ENCODE data around the gene TTBK2. TPM values are rescaled to one million over a fixed set of nuclear protein-coding genes. Genes with fewer than 3 reads are reported as not detected.
A peak's percentile ranks its signal among the peaks of the same experiment; 100 is the strongest.

TTBK2 gene
- total RNA-seq, 1 experiment from 2014 or later = 18.6 TPM

DNA sequence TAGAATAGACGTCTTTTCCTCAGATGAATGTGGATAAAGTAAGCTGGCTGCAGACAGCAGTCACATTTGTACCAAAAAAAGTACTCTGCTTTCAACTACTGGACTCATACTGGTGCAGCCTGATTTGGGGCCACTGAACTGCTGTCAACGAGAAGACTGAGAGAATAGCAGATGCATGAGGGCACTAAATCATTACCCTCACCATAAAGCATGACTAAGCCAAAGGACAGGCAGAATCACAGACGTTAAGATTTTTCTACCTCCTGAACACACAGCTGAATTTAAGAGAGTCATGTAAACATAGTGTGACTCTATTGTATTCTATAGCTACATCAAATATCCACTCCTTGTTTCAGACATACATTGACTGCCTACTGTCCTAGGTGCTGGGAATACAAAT is 115.8 kb downstream of the TTBK2 start:
- Mint-ChIP-seq H3K27me3 (ENCODE audit: low read depth) (no peaks in the 10 kb centered on the region), H3K4me1 (no peaks in the 10 kb centered on the region), H3K4me3 (no peak overlapping the region), H3K9me3 (no peaks in the 10 kb centered on the region), H3K27ac (0 out of 2 replicates have a peak overlapping the region, but pooled peaks have one; percentile 68), H3K36me3 (peaks cover 3% of the 10 kb centered on the region; the same call in 1 of the 2 replicates)
- POLR2A ChIA-PET = no interaction called here
- DNase-seq (ENCODE audit: low spot score) (no peak), ATAC-seq (no peak)
- TF ChIP-seq ZNF317 (CRISPR knock-in tag; IDR thresholded peaks at IDR 0.05; ENCODE audit: borderline replicate concordance, low read depth) (no peak), RORB (CRISPR knock-in tag; IDR thresholded peaks at IDR 0.05) (no peak), ZNF263 (CRISPR knock-in tag; IDR thresholded peaks at IDR 0.05; ENCODE audit: low read depth) (no peak), MXD4 (CRISPR knock-in tag; IDR thresholded peaks at IDR 0.05; ENCODE audit: borderline replicate concordance) (no peak), SOX15 (CRISPR knock-in tag; IDR thresholded peaks at IDR 0.05) (no peak), NR3C1 (CRISPR knock-in tag; conservative IDR thresholded peaks at IDR 0.05; ENCODE audit: low read depth) (no peak), ZNF423 (CRISPR knock-in tag; IDR thresholded peaks at IDR 0.05) (no peak), SMAD3 (CRISPR knock-in tag; IDR thresholded peaks at IDR 0.05; ENCODE audit: borderline replicate concordance) (no peak), GRHL2 (CRISPR knock-in tag; IDR thresholded peaks at IDR 0.05; ENCODE audit: insufficient replicate concordance, severe bottlenecking) (no peak)
- TF ChIP-seq, protein P1, sequence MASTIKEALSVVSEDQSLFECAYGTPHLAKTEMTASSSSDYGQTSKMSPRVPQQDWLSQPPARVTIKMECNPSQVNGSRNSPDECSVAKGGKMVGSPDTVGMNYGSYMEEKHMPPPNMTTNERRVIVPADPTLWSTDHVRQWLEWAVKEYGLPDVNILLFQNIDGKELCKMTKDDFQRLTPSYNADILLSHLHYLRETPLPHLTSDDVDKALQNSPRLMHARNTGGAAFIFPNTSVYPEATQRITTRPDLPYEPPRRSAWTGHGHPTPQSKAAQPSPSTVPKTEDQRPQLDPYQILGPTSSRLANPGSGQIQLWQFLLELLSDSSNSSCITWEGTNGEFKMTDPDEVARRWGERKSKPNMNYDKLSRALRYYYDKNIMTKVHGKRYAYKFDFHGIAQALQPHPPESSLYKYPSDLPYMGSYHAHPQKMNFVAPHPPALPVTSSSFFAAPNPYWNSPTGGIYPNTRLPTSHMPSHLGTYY (CRISPR knock-in tag; IDR thresholded peaks at IDR 0.05) = no peak
- TF ChIP-seq, protein P2, sequence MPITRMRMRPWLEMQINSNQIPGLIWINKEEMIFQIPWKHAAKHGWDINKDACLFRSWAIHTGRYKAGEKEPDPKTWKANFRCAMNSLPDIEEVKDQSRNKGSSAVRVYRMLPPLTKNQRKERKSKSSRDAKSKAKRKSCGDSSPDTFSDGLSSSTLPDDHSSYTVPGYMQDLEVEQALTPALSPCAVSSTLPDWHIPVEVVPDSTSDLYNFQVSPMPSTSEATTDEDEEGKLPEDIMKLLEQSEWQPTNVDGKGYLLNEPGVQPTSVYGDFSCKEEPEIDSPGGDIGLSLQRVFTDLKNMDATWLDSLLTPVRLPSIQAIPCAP (CRISPR knock-in tag; IDR thresholded peaks at IDR 0.05) = no peak
- TF ChIP-seq, protein P3, sequence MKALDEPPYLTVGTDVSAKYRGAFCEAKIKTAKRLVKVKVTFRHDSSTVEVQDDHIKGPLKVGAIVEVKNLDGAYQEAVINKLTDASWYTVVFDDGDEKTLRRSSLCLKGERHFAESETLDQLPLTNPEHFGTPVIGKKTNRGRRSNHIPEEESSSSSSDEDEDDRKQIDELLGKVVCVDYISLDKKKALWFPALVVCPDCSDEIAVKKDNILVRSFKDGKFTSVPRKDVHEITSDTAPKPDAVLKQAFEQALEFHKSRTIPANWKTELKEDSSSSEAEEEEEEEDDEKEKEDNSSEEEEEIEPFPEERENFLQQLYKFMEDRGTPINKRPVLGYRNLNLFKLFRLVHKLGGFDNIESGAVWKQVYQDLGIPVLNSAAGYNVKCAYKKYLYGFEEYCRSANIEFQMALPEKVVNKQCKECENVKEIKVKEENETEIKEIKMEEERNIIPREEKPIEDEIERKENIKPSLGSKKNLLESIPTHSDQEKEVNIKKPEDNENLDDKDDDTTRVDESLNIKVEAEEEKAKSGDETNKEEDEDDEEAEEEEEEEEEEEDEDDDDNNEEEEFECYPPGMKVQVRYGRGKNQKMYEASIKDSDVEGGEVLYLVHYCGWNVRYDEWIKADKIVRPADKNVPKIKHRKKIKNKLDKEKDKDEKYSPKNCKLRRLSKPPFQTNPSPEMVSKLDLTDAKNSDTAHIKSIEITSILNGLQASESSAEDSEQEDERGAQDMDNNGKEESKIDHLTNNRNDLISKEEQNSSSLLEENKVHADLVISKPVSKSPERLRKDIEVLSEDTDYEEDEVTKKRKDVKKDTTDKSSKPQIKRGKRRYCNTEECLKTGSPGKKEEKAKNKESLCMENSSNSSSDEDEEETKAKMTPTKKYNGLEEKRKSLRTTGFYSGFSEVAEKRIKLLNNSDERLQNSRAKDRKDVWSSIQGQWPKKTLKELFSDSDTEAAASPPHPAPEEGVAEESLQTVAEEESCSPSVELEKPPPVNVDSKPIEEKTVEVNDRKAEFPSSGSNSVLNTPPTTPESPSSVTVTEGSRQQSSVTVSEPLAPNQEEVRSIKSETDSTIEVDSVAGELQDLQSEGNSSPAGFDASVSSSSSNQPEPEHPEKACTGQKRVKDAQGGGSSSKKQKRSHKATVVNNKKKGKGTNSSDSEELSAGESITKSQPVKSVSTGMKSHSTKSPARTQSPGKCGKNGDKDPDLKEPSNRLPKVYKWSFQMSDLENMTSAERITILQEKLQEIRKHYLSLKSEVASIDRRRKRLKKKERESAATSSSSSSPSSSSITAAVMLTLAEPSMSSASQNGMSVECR (CRISPR knock-in tag; IDR thresholded peaks at IDR 0.05; ENCODE audit: borderline replicate concordance) = no peak
- CTCF ChIA-PET = no interaction called here

DNA sequence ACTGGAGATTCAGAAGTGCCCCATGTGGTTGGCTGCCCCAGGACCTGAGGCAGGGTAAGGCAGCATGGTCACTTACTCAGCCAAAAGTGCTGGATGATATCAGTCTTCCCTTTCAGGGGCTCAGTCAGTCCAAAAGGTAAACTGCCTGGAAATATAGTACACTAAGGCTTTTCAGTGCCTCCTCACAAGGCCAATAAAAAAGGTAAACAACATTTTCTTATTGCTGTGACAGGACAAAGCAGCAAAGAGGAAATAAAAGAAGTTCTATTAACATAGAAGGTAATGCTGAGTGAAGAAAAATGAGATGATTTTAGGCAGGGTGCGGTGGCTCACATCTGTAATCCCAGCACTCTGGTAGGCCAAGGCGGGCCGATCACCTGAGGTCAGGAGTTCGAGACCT is 117.1 kb downstream of the TTBK2 start:
- no peaks in the 10 kb centered on the region for H3K27me3 Mint-ChIP-seq (ENCODE audit: low read depth)
- no peaks in the 10 kb centered on the region for H3K4me1 Mint-ChIP-seq
- H3K27ac Mint-ChIP-seq = no peak overlapping the region
- no peaks in the 10 kb centered on the region for H3K9me3 Mint-ChIP-seq
- H3K4me3 Mint-ChIP-seq = no peak overlapping the region
- ATAC-seq = no peak
- ChIA-PET CTCF (interaction anchor here (0.7 kb wide), 1 partner anchor 244 kb away, joined by 4 read pairs; no protein-coding TSS in a partner anchor), POLR2A (no interaction called here)
- peaks cover 3% of the 10 kb centered on the region; the same call in 1 of the 2 replicates for H3K36me3 Mint-ChIP-seq
- no peak for DNase-seq (ENCODE audit: low spot score)
- TF ChIP-seq, protein P4, sequence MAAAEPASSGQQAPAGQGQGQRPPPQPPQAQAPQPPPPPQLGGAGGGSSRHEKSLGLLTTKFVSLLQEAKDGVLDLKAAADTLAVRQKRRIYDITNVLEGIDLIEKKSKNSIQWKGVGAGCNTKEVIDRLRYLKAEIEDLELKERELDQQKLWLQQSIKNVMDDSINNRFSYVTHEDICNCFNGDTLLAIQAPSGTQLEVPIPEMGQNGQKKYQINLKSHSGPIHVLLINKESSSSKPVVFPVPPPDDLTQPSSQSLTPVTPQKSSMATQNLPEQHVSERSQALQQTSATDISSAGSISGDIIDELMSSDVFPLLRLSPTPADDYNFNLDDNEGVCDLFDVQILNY (CRISPR knock-in tag; IDR thresholded peaks at IDR 0.05) = no peak
- TF ChIP-seq, protein P5, sequence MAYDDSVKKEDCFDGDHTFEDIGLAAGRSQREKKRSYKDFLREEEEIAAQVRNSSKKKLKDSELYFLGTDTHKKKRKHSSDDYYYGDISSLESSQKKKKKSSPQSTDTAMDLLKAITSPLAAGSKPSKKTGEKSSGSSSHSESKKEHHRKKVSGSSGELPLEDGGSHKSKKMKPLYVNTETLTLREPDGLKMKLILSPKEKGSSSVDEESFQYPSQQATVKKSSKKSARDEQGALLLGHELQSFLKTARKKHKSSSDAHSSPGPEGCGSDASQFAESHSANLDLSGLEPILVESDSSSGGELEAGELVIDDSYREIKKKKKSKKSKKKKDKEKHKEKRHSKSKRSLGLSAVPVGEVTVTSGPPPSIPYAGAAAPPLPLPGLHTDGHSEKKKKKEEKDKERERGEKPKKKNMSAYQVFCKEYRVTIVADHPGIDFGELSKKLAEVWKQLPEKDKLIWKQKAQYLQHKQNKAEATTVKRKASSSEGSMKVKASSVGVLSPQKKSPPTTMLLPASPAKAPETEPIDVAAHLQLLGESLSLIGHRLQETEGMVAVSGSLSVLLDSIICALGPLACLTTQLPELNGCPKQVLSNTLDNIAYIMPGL (CRISPR knock-in tag; IDR thresholded peaks at IDR 0.05) = no peak
- TF ChIP-seq CBFB (CRISPR knock-in tag; IDR thresholded peaks at IDR 0.05; ENCODE audit: low read depth) (no peak), TP53 (CRISPR knock-in tag; IDR thresholded peaks at IDR 0.05) (no peak), JUN (CRISPR knock-in tag; IDR thresholded peaks at IDR 0.05) (no peak), ETV6 (CRISPR knock-in tag; IDR thresholded peaks at IDR 0.05) (no peak), FOXP1 (CRISPR knock-in tag; IDR thresholded peaks at IDR 0.05; ENCODE audit: borderline replicate concordance) (no peak), EMX1 (CRISPR knock-in tag; IDR thresholded peaks at IDR 0.05) (no peak)
- TF ChIP-seq, protein P6, sequence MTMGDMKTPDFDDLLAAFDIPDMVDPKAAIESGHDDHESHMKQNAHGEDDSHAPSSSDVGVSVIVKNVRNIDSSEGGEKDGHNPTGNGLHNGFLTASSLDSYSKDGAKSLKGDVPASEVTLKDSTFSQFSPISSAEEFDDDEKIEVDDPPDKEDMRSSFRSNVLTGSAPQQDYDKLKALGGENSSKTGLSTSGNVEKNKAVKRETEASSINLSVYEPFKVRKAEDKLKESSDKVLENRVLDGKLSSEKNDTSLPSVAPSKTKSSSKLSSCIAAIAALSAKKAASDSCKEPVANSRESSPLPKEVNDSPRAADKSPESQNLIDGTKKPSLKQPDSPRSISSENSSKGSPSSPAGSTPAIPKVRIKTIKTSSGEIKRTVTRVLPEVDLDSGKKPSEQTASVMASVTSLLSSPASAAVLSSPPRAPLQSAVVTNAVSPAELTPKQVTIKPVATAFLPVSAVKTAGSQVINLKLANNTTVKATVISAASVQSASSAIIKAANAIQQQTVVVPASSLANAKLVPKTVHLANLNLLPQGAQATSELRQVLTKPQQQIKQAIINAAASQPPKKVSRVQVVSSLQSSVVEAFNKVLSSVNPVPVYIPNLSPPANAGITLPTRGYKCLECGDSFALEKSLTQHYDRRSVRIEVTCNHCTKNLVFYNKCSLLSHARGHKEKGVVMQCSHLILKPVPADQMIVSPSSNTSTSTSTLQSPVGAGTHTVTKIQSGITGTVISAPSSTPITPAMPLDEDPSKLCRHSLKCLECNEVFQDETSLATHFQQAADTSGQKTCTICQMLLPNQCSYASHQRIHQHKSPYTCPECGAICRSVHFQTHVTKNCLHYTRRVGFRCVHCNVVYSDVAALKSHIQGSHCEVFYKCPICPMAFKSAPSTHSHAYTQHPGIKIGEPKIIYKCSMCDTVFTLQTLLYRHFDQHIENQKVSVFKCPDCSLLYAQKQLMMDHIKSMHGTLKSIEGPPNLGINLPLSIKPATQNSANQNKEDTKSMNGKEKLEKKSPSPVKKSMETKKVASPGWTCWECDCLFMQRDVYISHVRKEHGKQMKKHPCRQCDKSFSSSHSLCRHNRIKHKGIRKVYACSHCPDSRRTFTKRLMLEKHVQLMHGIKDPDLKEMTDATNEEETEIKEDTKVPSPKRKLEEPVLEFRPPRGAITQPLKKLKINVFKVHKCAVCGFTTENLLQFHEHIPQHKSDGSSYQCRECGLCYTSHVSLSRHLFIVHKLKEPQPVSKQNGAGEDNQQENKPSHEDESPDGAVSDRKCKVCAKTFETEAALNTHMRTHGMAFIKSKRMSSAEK (CRISPR knock-in tag; IDR thresholded peaks at IDR 0.05; ENCODE audit: borderline replicate concordance) = no peak

Data from WTC11 (cell line).